ENCODE data around the gene PIGK. TPM values are rescaled to one million over a fixed set of nuclear protein-coding genes. Genes with fewer than 3 reads are reported as not detected.

PIGK gene
- total and polyA plus RNA-seq, 4 donors, result 7.9 to 30.2 (median 17.9) TPM

GRCh38 chr1:77044133-77044849 lies 174.9 kb downstream of the PIGK start:
- Histone ChIP-seq H3K9me3 (ENCODE audit: control insufficient read depth in 4 of 4, insufficient read depth in 3 of 4, low read length in 3 of 4) (peaks cover 0 to 3% (median 0%) of the 10 kb centered on the region in 4 donors), H3K9ac (ENCODE audit: insufficient read depth in 1 of 2, low read length in 2 of 2) (no peak overlapping the region), H3K4me3 (no peak overlapping the region), H3K27ac (ENCODE audit: low read depth in 1 of 2, low read length in 1 of 2) (no peak overlapping the region), H3K36me3 (ENCODE audit: control insufficient read depth in 4 of 4, insufficient read depth in 4 of 4, low read length in 4 of 4) (no peaks in the 10 kb centered on the region), H3K4me1 (ENCODE audit: control insufficient read depth in 5 of 5, insufficient read depth in 5 of 5, low read length in 5 of 5) (peaks cover 0 to 4% (median 0%) of the 10 kb centered on the region in 5 donors), H3K27me3 (ENCODE audit: control insufficient read depth in 3 of 3, insufficient read depth in 3 of 3, low read length in 2 of 3) (no peaks in the 10 kb centered on the region)
- TF ChIP-seq CTCF (IDR thresholded peaks at IDR 0.05; ENCODE audit: control extremely low read depth, extremely low read depth), result no peak
- DNase-seq, result no peak
- 95 to 96% methylated on average over 20 of the region's 20 CpGs for WGBS, 2 donors
- no peak for ATAC-seq (ENCODE audit: insufficient read depth, low FRiP score)

GRCh38 chr1:77040826-77041225 lies 178.4 kb downstream of the PIGK start:
- H3K4me3 ChIP-seq, result no peak overlapping the region
- no peak for ATAC-seq (ENCODE audit: insufficient read depth, low FRiP score)
- 40 to 74% methylated on average over 3 of the region's 3 CpGs for WGBS, 2 donors
- no peaks in the 10 kb centered on the region for H3K36me3 ChIP-seq (ENCODE audit: control insufficient read depth in 4 of 4, insufficient read depth in 4 of 4, low read length in 4 of 4)
- H3K27me3 ChIP-seq (ENCODE audit: control insufficient read depth in 3 of 3, insufficient read depth in 3 of 3, low read length in 2 of 3), result no peaks in the 10 kb centered on the region
- H3K9ac ChIP-seq (ENCODE audit: insufficient read depth in 1 of 2, low read length in 2 of 2), result no peak overlapping the region
- peaks cover 0 to 4% (median 0%) of the 10 kb centered on the region in 5 donors for H3K4me1 ChIP-seq (ENCODE audit: control insufficient read depth in 5 of 5, insufficient read depth in 5 of 5, low read length in 5 of 5)
- no peak overlapping the region for H3K27ac ChIP-seq (ENCODE audit: low read depth in 1 of 2, low read length in 1 of 2)
- H3K9me3 ChIP-seq (ENCODE audit: control insufficient read depth in 4 of 4, insufficient read depth in 3 of 4, low read length in 3 of 4), result peaks cover 0 to 6% (median 1%) of the 10 kb centered on the region in 4 donors
- no peak for DNase-seq
- TF ChIP-seq CTCF (IDR thresholded peaks at IDR 0.05; ENCODE audit: control extremely low read depth, extremely low read depth), result no peak

GRCh38 chr1:77039739-77040138 lies 179.5 kb downstream of the PIGK start:
- no peak for TF ChIP-seq CTCF (IDR thresholded peaks at IDR 0.05; ENCODE audit: control extremely low read depth, extremely low read depth)
- Histone ChIP-seq H3K27me3 (ENCODE audit: control insufficient read depth in 3 of 3, insufficient read depth in 3 of 3, low read length in 2 of 3) (no peaks in the 10 kb centered on the region), H3K9ac (ENCODE audit: insufficient read depth in 1 of 2, low read length in 2 of 2) (no peak overlapping the region), H3K36me3 (ENCODE audit: control insufficient read depth in 4 of 4, insufficient read depth in 4 of 4, low read length in 4 of 4) (no peaks in the 10 kb centered on the region), H3K9me3 (ENCODE audit: control insufficient read depth in 4 of 4, insufficient read depth in 3 of 4, low read length in 3 of 4) (peaks cover 0 to 6% (median 1%) of the 10 kb centered on the region in 4 donors), H3K4me3 (no peak overlapping the region), H3K27ac (ENCODE audit: low read depth in 1 of 2, low read length in 1 of 2) (no peak overlapping the region), H3K4me1 (ENCODE audit: control insufficient read depth in 5 of 5, insufficient read depth in 5 of 5, low read length in 5 of 5) (peaks cover 0 to 4% (median 0%) of the 10 kb centered on the region in 5 donors)
- WGBS, 2 donors, result 83 to 92% methylated on average over 8 of the region's 8 CpGs
- ATAC-seq (ENCODE audit: insufficient read depth, low FRiP score) (peak; percentile 65), DNase-seq (no peak)

Measured in lung (tissue), 12 donors.